Hepatocyte (in vitro differentiated cells): ENCODE measurements around the gene WDR86. TPM values are rescaled to one million over a fixed set of nuclear protein-coding genes. Genes with fewer than 3 reads are reported as not detected.

Experiments
- DNase-seq: peaks from one replicate; pipeline ENCODE4 v3.0.0-alpha.2; 2016; ENCODE audit warnings: low spot score
- H2AFZ ChIP-seq: fragments of 200-600 bp; sonication (generic); 2 replicates; pipeline ENCODE4 v1.6.0; 2016; ENCODE audit warnings: antibody characterized with exemption, mild to moderate bottlenecking
- H3K27ac ChIP-seq: fragments of 200-600 bp; sonication (generic); 2 replicates; pipeline ENCODE4 v1.5.1; 2016; ENCODE audit warnings: mild to moderate bottlenecking
- H3K27me3 ChIP-seq: fragments of 200-600 bp; sonication (generic); 2 replicates; pipeline ENCODE4 v1.6.1; 2016
- H3K36me3 ChIP-seq: fragments of 200-600 bp; sonication (generic); replicated peaks from 2 replicates; pipeline ENCODE4 v1.5.1; 2016; ENCODE audit warnings: low read depth; ENCODE audit not compliant: insufficient read depth
- H3K4me1 ChIP-seq: fragments of 200-600 bp; sonication (generic); 2 replicates; pipeline ENCODE4 v1.5.1; 2016; ENCODE audit warnings: mild to moderate bottlenecking, moderate library complexity; ENCODE audit not compliant: insufficient read depth
- H3K4me2 ChIP-seq: fragments of 200-600 bp; sonication (generic); 2 replicates; pipeline ENCODE4 v1.6.0; 2016
- H3K4me3 ChIP-seq: fragments of 200-600 bp; sonication (generic); 2 replicates; pipeline ENCODE4 v1.5.1; 2016; ENCODE audit warnings: mild to moderate bottlenecking
- H3K79me2 ChIP-seq: fragments of 200-600 bp; sonication (generic); 2 replicates; pipeline ENCODE4 v1.6.0; 2017; ENCODE audit warnings: mild to moderate bottlenecking
- H3K9me2 ChIP-seq: fragments of 200-600 bp; sonication (generic); replicated peaks from 2 replicates; pipeline ENCODE4 v1.6.0; 2017; ENCODE audit warnings: mild to moderate bottlenecking; ENCODE audit not compliant: insufficient read depth
- H3K9me3 ChIP-seq: fragments of 200-600 bp; sonication (generic); 2 replicates; pipeline ENCODE4 v1.5.1; 2016; ENCODE audit warnings: low read depth, mild to moderate bottlenecking
- H4K20me1 ChIP-seq: fragments of 200-600 bp; sonication (generic); 2 replicates; pipeline ENCODE4 v1.6.0; 2016; ENCODE audit warnings: mild to moderate bottlenecking; ENCODE audit not compliant: insufficient read depth, poor library complexity, severe bottlenecking
- EZH2 ChIP-seq: fragments of 200-600 bp; sonication (generic); IDR thresholded peaks from 2 replicates; pipeline ENCODE4 v1.6.1; 2016; ENCODE audit warnings: antibody characterized with exemption, mild to moderate bottlenecking, borderline replicate concordance
- EZH2phosphoT487 ChIP-seq: fragments of 200-600 bp; sonication (generic); IDR thresholded peaks from one replicate; pipeline ENCODE4 v1.6.1; 2018; ENCODE audit warnings: antibody characterized with exemption, mild to moderate bottlenecking, low read depth, moderate library complexity; ENCODE audit not compliant: unreplicated experiment, severe bottlenecking
- WGBS: methylation state at CpG from one replicate; pipeline ENCODE4 v1.1.6; 2016; ENCODE audit warnings: low lambda C conversion rate; ENCODE audit errors: missing lambda C conversion rate; 5-methylcytosine and 5-hydroxymethylcytosine counted together
- polyA plus RNA-seq: library from polyadenylated mRNA; unstranded; fragments of >200 nt; fragmentation: Nextera tagmentation; extraction: Ambion mirVana; gene quantifications from 2 replicates; pipeline ENCODE4 v1.2.1, GENCODE V29; 2016
- total RNA-seq: library from RNA; depleted of rRNA; stranded (reverse); fragments of >200 nt; gene quantifications from 2 replicates; pipeline ENCODE4 v1.2.3, GENCODE V29; 2014
- TF ChIP-seq, protein P1 (sequence below): fragments of 200-600 bp; sonication (generic); IDR thresholded peaks from 2 replicates; pipeline ENCODE4 v1.5.1; 2016; ENCODE audit warnings: antibody characterized with exemption, mild to moderate bottlenecking; ENCODE audit not compliant: poor library complexity

WDR86 gene
- total and polyA plus RNA-seq, 2 experiments from 2014 or later: 10.6 to 12.4 TPM

DNA sequence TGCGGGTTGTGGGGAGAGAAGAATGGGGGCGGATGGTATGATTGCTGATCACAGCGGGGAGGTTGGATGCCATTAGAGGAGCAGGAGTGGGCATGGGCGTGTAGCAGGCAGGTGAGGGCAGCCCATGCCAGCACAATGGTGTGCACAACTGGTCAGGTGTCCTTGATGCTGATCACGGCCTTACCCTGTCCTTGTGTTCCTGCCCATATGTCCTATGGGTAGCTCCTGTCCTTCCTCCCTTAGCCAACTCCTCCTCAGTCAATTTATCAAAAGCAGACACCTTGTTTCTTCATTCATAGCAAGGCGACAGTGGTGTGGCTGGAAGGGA is 30.7 kb downstream of the WDR86 start:
- Histone ChIP-seq H3K36me3 (no peaks in the 10 kb centered on the region), H3K9me2 (no peaks in the 10 kb centered on the region), H3K4me3 (no peak overlapping the region), H3K27ac (no peak overlapping the region), H2AFZ (no peak overlapping the region), H3K4me2 (no peak overlapping the region), H4K20me1 (no peaks in the 10 kb centered on the region), H3K27me3 (peaks cover 27% of the 10 kb centered on the region), H3K9me3 (no peaks in the 10 kb centered on the region), H3K79me2 (no peaks in the 10 kb centered on the region), H3K4me1 (peaks cover 10% of the 10 kb centered on the region)
- 91% methylated on average over 6 of the region's 6 CpGs for WGBS
- DNase-seq: no peak
- TF ChIP-seq, protein P1, sequence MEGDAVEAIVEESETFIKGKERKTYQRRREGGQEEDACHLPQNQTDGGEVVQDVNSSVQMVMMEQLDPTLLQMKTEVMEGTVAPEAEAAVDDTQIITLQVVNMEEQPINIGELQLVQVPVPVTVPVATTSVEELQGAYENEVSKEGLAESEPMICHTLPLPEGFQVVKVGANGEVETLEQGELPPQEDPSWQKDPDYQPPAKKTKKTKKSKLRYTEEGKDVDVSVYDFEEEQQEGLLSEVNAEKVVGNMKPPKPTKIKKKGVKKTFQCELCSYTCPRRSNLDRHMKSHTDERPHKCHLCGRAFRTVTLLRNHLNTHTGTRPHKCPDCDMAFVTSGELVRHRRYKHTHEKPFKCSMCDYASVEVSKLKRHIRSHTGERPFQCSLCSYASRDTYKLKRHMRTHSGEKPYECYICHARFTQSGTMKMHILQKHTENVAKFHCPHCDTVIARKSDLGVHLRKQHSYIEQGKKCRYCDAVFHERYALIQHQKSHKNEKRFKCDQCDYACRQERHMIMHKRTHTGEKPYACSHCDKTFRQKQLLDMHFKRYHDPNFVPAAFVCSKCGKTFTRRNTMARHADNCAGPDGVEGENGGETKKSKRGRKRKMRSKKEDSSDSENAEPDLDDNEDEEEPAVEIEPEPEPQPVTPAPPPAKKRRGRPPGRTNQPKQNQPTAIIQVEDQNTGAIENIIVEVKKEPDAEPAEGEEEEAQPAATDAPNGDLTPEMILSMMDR: no peak
- TF ChIP-seq EZH2: no peak
- no peak for TF ChIP-seq EZH2phosphoT487

DNA sequence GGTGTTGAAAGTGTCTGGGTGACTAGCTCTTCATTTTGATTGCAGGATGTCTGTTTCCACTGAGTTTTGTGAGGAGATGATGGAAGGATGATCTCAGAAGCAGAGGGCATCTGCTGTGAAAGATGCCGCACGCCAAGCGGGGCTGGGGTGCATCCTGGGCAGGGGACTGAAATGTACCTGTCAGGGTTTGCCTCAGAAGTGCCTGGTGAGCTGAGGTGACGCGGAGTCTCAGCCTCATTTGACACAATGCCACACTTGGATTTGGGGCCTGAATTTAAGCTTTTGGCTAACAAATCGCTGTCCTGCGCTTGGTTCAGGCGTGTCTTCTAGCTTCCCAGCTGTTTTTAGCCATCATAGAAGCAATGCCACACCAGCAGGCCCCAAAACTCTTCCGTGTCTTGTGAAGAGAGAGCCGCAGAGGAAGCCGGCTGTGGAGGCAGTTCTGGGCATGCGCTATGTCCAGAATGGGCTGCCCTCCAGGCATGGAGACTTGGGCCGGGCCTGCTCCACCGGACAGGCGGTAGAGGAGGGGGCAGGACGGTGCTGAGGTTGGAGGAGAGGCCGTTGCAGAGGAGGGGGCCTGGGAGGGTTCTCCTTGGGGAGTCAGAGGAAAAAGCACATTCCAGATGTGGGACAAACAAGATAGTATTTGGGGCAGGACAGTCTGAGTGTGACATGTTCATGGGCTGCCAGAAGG is 31.2 kb downstream of the WDR86 start:
- Histone ChIP-seq H3K4me3 (no peak overlapping the region), H3K4me2 (no peak overlapping the region), H2AFZ (no peak overlapping the region), H3K9me3 (no peaks in the 10 kb centered on the region), H3K4me1 (peaks cover 10% of the 10 kb centered on the region), H3K9me2 (no peaks in the 10 kb centered on the region), H3K27me3 (peaks cover 22% of the 10 kb centered on the region), H3K36me3 (no peaks in the 10 kb centered on the region), H3K79me2 (no peaks in the 10 kb centered on the region), H4K20me1 (no peaks in the 10 kb centered on the region), H3K27ac (no peak overlapping the region)
- no peak for DNase-seq
- TF ChIP-seq EZH2phosphoT487: no peak
- TF ChIP-seq, protein P1: no peak
- TF ChIP-seq EZH2: no peak
- WGBS: 91% methylated on average over 17 of the region's 17 CpGs

DNA sequence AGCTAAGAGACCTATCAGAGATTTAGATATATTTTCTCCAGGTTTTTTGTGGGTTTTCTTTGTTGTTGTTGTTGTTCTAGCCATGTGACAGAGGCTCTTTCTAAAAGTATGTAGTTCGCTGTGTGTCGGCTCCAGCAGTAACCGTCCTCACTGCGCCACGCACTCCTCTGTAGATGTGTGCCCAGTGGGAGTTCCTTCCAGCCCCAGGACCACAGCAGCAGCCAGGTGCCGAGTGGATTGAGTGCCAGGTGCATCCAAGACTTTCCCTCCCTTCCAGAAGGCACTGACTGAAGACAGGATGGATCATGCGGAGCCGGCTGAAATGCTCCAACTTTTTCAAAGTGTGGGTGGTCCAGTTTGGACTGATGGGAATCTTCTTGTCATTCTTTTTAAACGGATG is 31.8 kb downstream of the WDR86 start:
- DNase-seq: no peak
- Histone ChIP-seq H3K36me3 (no peaks in the 10 kb centered on the region), H2AFZ (no peak overlapping the region), H3K4me2 (no peak overlapping the region), H3K4me3 (no peak overlapping the region), H4K20me1 (no peaks in the 10 kb centered on the region), H3K27ac (no peak overlapping the region), H3K9me2 (no peaks in the 10 kb centered on the region), H3K9me3 (no peaks in the 10 kb centered on the region), H3K79me2 (no peaks in the 10 kb centered on the region), H3K27me3 (peaks cover 17% of the 10 kb centered on the region), H3K4me1 (peaks cover 10% of the 10 kb centered on the region)
- WGBS: 95% methylated on average over 9 of the region's 9 CpGs
- TF ChIP-seq, protein P1: no peak

DNA sequence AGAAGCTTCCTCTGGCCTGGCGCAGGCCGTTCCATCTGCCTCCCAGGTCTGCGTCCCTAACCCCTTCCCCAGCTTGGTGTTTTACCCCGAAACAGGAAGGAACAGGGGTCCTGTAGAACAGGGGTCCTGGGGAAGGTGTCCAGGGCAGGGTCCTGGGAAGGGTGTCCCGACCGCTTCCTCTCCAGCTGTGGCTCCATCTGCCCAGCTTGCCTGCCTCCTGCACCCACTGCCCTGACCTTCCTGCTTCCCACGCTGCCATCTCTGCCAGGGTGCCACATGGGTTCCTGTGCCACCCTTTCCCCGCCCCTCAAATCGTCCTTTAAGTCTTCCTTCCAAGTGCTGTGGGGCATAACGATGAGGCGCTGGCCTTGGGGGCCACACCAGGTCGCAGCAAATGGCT is 32.4 kb downstream of the WDR86 start:
- Histone ChIP-seq H2AFZ (no peak overlapping the region), H3K4me3 (no peak overlapping the region), H3K4me2 (no peak overlapping the region), H3K9me3 (no peaks in the 10 kb centered on the region), H3K27ac (no peak overlapping the region), H3K4me1 (peaks cover 10% of the 10 kb centered on the region), H4K20me1 (no peaks in the 10 kb centered on the region), H3K79me2 (no peaks in the 10 kb centered on the region), H3K9me2 (no peaks in the 10 kb centered on the region), H3K27me3 (peaks cover 11% of the 10 kb centered on the region), H3K36me3 (no peaks in the 10 kb centered on the region)
- WGBS: 98% methylated on average over 12 of the region's 12 CpGs
- TF ChIP-seq EZH2 (no peak), EZH2phosphoT487 (no peak)
- TF ChIP-seq, protein P1: no peak
- DNase-seq: no peak
